Heart left ventricle (tissue), 13 donors: Measurements from ENCODE around the gene CMC4.

Experiments used
- POLR2A ChIP-seq, 2 donors: fragments of 450-650 bp; IDR thresholded peaks; one replicate each; pipeline ENCODE4 v1.6.1; 2017; ENCODE audit warnings: antibody characterized with exemption in 2 of 2, mild to moderate bottlenecking in 2 of 2, moderate library complexity in 2 of 2
- TF ChIP-seq, protein P1 (sequence below), 12 donors: fragments of 200-600 bp; sonication (generic) in 4 of 12; IDR thresholded peaks; one replicate each; pipeline versions ENCODE4 v1.5.0 to v1.8.0; 2018 to 2022; ENCODE audit warnings: antibody characterized with exemption in 12 of 12, mild to moderate bottlenecking in 5 of 12
- donor health status: ischemic (EF 13 %, LVEDD 7.1; RV severe dilation, severe dysfunction).
- donor health status: DM: no; HTN: yes; CAD: no.
- donor health status: DM: no; HTN: no; CAD: no.
- donor health status: ischemic (EF 25% LVEDD 6.9; RV normal size, moderate dysfunction).
- donor health status: ischemic (EF 25% LVEDD 5.7; RV mildly dilated, moderate dysfunction).
- donor health status: ischemic (EF 35%, LVEDD 5.7; RV mildly dilated, moderate dysfunction).
- donor health status: nonischemic (EF 11% LVEDD 7.7; RV severe dilation, severe dysfunction).
- donor health status: DM: yes; HTN: yes; CAD: no.
- donor health status: PGD.
- donor health status: ischemic (EF 29% LVEDD 5.4; RV normal size, mild dysfunction).
- donor health status: nonischemic (EF 23%, LVEDD 6.1; RV moderate dilation, normal function).

DNA sequence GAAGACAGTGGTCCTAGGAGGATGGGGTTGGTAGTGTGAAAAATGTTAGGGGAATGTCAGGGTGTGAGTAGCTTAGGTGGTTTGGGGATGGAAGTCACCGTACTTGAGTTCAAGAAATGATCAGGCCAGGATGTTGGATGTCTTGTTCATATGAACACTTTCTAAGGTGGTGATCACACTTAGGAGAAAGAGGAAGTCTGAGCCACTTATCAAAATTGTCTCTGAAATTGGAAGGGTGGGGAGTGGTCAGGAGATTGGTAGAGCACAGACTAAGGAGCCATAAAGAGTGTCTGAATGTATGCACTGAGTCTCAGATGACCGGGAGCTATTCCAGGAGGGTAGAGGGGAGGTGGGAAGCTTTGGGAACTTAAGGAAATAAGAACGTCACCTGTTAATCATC, 17.3 kb downstream of the CMC4 start:
- TF ChIP-seq POLR2A (IDR thresholded peaks at IDR 0.05): no peak
- TF ChIP-seq, protein P1, sequence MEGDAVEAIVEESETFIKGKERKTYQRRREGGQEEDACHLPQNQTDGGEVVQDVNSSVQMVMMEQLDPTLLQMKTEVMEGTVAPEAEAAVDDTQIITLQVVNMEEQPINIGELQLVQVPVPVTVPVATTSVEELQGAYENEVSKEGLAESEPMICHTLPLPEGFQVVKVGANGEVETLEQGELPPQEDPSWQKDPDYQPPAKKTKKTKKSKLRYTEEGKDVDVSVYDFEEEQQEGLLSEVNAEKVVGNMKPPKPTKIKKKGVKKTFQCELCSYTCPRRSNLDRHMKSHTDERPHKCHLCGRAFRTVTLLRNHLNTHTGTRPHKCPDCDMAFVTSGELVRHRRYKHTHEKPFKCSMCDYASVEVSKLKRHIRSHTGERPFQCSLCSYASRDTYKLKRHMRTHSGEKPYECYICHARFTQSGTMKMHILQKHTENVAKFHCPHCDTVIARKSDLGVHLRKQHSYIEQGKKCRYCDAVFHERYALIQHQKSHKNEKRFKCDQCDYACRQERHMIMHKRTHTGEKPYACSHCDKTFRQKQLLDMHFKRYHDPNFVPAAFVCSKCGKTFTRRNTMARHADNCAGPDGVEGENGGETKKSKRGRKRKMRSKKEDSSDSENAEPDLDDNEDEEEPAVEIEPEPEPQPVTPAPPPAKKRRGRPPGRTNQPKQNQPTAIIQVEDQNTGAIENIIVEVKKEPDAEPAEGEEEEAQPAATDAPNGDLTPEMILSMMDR (IDR thresholded peaks at IDR 0.05): no peak
